GM23248 (cell line): ENCODE results near the gene FOXL3.

Source experiments
- EZH2 ChIP-seq: fragments of 200-600 bp; sonication (generic); IDR thresholded peaks from 2 replicates; pipeline ENCODE4 v1.6.1; 2018; ENCODE audit warnings: antibody characterized with exemption, mild to moderate bottlenecking; ENCODE audit not compliant: insufficient read depth, poor library complexity, severe bottlenecking
- EZH2phosphoT487 ChIP-seq: fragments of 200-600 bp; sonication (generic); IDR thresholded peaks from 2 replicates; pipeline ENCODE4 v1.6.1; 2018; ENCODE audit warnings: antibody characterized with exemption, moderate library complexity, mild to moderate bottlenecking, low read depth; ENCODE audit not compliant: insufficient read depth

DNA sequence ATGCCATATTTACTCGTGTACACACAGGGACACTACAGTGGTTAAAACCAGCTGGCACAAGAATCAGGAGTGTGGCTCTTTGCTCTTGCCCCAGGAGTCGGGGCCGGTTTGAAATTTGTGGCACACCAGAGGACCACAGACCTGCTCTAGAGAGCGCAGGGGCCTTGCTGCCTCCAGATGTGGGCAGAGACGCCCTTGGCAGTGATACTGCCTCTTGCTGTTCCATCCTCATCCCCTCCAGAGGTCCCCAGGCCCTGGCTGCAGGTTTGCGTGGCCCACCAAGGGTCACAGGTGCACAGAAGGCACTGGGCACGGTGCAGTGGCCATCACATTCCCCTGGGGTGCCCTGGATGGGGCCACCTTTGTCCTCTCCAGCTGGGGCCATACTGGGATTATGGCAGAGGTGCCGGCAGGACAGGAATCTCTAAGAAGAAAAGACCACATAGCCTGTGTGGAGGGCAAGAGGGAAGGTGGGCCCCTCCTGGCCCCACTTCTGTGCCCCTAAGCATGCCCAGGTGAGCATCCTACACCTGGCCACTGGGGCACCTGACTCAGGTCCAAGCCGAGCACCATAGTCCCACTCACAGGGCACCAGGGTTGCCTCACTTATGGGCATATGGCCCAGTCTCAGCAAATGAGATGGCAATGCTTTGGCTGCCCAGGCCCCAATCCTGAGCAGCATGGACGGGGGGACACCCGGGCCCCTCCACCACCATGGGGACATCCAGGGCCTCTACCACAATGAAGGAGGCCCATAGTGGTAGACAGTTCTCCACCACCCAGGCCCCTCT lies 45.6 kb downstream of the FOXL3 start:
- TF ChIP-seq EZH2 (no peak), EZH2phosphoT487 (no peak)
